Measurements from ENCODE around the gene XCL1.

DNA sequence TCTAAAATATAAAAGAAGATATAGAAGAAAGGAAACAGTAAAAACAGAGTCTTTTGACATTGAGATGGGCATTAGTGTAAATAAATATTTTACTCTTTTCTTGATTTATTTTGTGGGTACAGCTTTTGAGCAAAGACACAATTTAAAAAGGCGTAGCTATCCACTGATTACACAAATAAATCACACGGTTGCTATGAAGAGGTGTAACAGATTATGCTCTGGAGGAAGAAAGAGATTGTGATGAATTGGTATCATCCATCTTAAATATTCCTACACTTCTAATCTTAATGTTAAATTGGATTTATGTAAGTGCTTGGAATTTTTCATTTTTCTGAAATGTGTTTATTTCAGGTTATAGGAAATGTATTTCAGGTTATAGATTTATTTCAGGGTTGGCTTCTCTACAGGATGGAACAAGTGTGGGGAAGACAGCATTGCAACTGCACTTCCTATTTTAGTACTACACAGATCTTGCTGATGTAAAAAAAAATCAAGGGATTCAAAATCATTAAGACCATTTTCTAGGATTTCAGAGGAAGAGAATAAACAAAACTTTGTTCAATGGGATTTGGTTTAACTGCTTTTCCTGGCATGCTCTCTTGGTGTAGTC, 15.3 kb downstream of the XCL1 start:
- TF ChIP-seq, protein P1, sequence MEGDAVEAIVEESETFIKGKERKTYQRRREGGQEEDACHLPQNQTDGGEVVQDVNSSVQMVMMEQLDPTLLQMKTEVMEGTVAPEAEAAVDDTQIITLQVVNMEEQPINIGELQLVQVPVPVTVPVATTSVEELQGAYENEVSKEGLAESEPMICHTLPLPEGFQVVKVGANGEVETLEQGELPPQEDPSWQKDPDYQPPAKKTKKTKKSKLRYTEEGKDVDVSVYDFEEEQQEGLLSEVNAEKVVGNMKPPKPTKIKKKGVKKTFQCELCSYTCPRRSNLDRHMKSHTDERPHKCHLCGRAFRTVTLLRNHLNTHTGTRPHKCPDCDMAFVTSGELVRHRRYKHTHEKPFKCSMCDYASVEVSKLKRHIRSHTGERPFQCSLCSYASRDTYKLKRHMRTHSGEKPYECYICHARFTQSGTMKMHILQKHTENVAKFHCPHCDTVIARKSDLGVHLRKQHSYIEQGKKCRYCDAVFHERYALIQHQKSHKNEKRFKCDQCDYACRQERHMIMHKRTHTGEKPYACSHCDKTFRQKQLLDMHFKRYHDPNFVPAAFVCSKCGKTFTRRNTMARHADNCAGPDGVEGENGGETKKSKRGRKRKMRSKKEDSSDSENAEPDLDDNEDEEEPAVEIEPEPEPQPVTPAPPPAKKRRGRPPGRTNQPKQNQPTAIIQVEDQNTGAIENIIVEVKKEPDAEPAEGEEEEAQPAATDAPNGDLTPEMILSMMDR (IDR thresholded peaks at IDR 0.05) = no peak
- no peak for TF ChIP-seq POLR2A (IDR thresholded peaks at IDR 0.05)
